HG03103 (cell line): ENCODE data around the gene PLA2G2F.

Experiments
- ATAC-seq: cut with Tn5 transposase; IDR thresholded peaks from one replicate; pipeline ENCODE4 v1.9.1; 2021; ENCODE audit warnings: low read depth; ENCODE audit not compliant: unreplicated experiment

Gene PLA2G2F

GRCh38 chr1:20141001-20141400 lies 1.9 kb downstream of the PLA2G2F start:
- ATAC-seq, result no peak

GRCh38 chr1:20141466-20141865 lies 2.3 kb downstream of the PLA2G2F start:
- no peak for ATAC-seq

- no peak for ATAC-seq
These were observed 3.0 kb downstream of the PLA2G2F start for GRCh38 chr1:20142001-20142710.

GRCh38 chr1:20143318-20143717 lies 4.2 kb downstream of the PLA2G2F start:
- no peak for ATAC-seq

- ATAC-seq, result no peak
These were observed 4.8 kb downstream of the PLA2G2F start for GRCh38 chr1:20143734-20144565.

- no peak for ATAC-seq
These were observed 8.9 kb downstream of the PLA2G2F start for GRCh38 chr1:20147846-20148570.

- no peak for ATAC-seq
These were observed 9.7 kb downstream of the PLA2G2F start for GRCh38 chr1:20148571-20149500.

- ATAC-seq, result no peak
These were observed 10.6 kb downstream of the PLA2G2F start for GRCh38 chr1:20149601-20150325.

GRCh38 chr1:20150326-20150705 lies 11.2 kb downstream of the PLA2G2F start:
- ATAC-seq, result no peak

GRCh38 chr1:20150969-20151368 lies 11.8 kb downstream of the PLA2G2F start:
- no peak for ATAC-seq

- no peak for ATAC-seq
These were observed 12.9 kb downstream of the PLA2G2F start for GRCh38 chr1:20151906-20152598.

GRCh38 chr1:20152599-20152930 lies 13.4 kb downstream of the PLA2G2F start:
- ATAC-seq, result no peak

GRCh38 chr1:20153000-20153418 lies 13.9 kb downstream of the PLA2G2F start:
- ATAC-seq, result no peak

- no peak for ATAC-seq
These were observed 15.2 kb downstream of the PLA2G2F start for GRCh38 chr1:20154301-20154831.

- ATAC-seq, result no peak
These were observed 19.4 kb downstream of the PLA2G2F start for GRCh38 chr1:20158358-20159070.

GRCh38 chr1:20160034-20160433 lies 20.9 kb downstream of the PLA2G2F start:
- no peak for ATAC-seq

GRCh38 chr1:20164694-20165202 lies 25.6 kb downstream of the PLA2G2F start:
- no peak for ATAC-seq

- no peak for ATAC-seq
These were observed 26.4 kb downstream of the PLA2G2F start for GRCh38 chr1:20165522-20165951.
